Retina (tissue), 1 donor: ENCODE results near the gene LYPD6B.

Experiments
- DNase-seq: peaks from one replicate; pipeline ENCODE4 v3.0.0-alpha.2; 2016

The LYPD6B gene

GRCh38 chr2:149015501-149015900, 23.0 kb upstream of the LYPD6B start:
- DNase-seq = no peak

- DNase-seq = no peak
Observed at GRCh38 chr2:149015926-149016563, 22.5 kb upstream of the LYPD6B start.

- peak; percentile 74 for DNase-seq
Observed at GRCh38 chr2:149017116-149017985, 21.1 kb upstream of the LYPD6B start.

- DNase-seq = no peak
Observed at GRCh38 chr2:149018981-149019380, 19.5 kb upstream of the LYPD6B start.

- DNase-seq = no peak
Observed at GRCh38 chr2:149019768-149020167, 18.7 kb upstream of the LYPD6B start.

- DNase-seq = no peak
Observed at GRCh38 chr2:149020432-149020851, 18.1 kb upstream of the LYPD6B start.

- DNase-seq = no peak
Observed at GRCh38 chr2:149021271-149021719, 17.2 kb upstream of the LYPD6B start.

- DNase-seq = no peak
Observed at GRCh38 chr2:149021761-149022160, 16.7 kb upstream of the LYPD6B start.

GRCh38 chr2:149023091-149023490, 15.4 kb upstream of the LYPD6B start:
- DNase-seq = no peak

GRCh38 chr2:149027590-149028250, 10.8 kb upstream of the LYPD6B start:
- DNase-seq = no peak

GRCh38 chr2:149028377-149028776, 10.1 kb upstream of the LYPD6B start:
- no peak for DNase-seq

GRCh38 chr2:149028891-149029290, 9.6 kb upstream of the LYPD6B start:
- DNase-seq = no peak

- no peak for DNase-seq
Observed at GRCh38 chr2:149029307-149029965, 9.1 kb upstream of the LYPD6B start.

GRCh38 chr2:149031396-149031795, 7.1 kb upstream of the LYPD6B start:
- DNase-seq = no peak

- no peak for DNase-seq
Observed at GRCh38 chr2:149033716-149034115, 4.8 kb upstream of the LYPD6B start.

GRCh38 chr2:149034406-149034805, 4.1 kb upstream of the LYPD6B start:
- DNase-seq = no peak

- DNase-seq = no peak
Observed at GRCh38 chr2:149036507-149037293, 1.8 kb upstream of the LYPD6B start.

- DNase-seq = no peak
Observed at GRCh38 chr2:149037851-149038250, 648 bp upstream of the LYPD6B start.

- DNase-seq = no peak
Observed at GRCh38 chr2:149039213-149039724, 770 bp downstream of the LYPD6B start.

- DNase-seq = no peak
Observed at GRCh38 chr2:149040451-149040850, 2.0 kb downstream of the LYPD6B start.

- no peak for DNase-seq
Observed at GRCh38 chr2:149041482-149041881, 3.0 kb downstream of the LYPD6B start.

GRCh38 chr2:149042881-149043280, 4.4 kb downstream of the LYPD6B start:
- DNase-seq = no peak
